ENCODE results near the gene LAMA5. TPM values are rescaled to one million over a fixed set of nuclear protein-coding genes. Genes with fewer than 3 reads are reported as not detected.

LAMA5 gene
- polyA plus RNA-seq, 3 donors: 46.3 to 364 (median 81.1) TPM

- no peak overlapping the region for H3K27ac ChIP-seq (ENCODE audit: low read depth, low read length)
- WGBS, 3 donors: 83 to 92% (median 88%) methylated on average over 11 of the region's 11 CpGs
Measured at GRCh38 chr20:62292108-62292507, 75.0 kb downstream of the LAMA5 start.

GRCh38 chr20:62291251-62292066 lies 75.7 kb downstream of the LAMA5 start:
- H3K27ac ChIP-seq (ENCODE audit: low read depth, low read length): no peak overlapping the region
- WGBS, 3 donors: 90 to 96% (median 96%) methylated on average over 22 to 29 of the region's 29 CpGs

- no peak overlapping the region for H3K27ac ChIP-seq (ENCODE audit: low read depth, low read length)
- WGBS, 3 donors: 93 to 94% (median 93%) methylated on average over 8 of the region's 8 CpGs
Measured at GRCh38 chr20:62289898-62290297, 77.2 kb downstream of the LAMA5 start.

GRCh38 chr20:62289131-62289530 lies 78.0 kb downstream of the LAMA5 start:
- no peak overlapping the region for H3K27ac ChIP-seq (ENCODE audit: low read depth, low read length)
- WGBS, 3 donors: 85 to 92% (median 89%) methylated on average over 14 of the region's 14 CpGs

GRCh38 chr20:62288535-62289105 lies 78.5 kb downstream of the LAMA5 start:
- WGBS, 3 donors: 87 to 96% (median 93%) methylated on average over 15 of the region's 15 CpGs
- H3K27ac ChIP-seq (ENCODE audit: low read depth, low read length): no peak overlapping the region

GRCh38 chr20:62287759-62288534 lies 79.2 kb downstream of the LAMA5 start:
- WGBS, 3 donors: 85 to 95% (median 93%) methylated on average over 12 of the region's 12 CpGs
- no peak overlapping the region for H3K27ac ChIP-seq (ENCODE audit: low read depth, low read length)

- WGBS, 3 donors: 76 to 93% (median 86%) methylated on average over 6 of the region's 6 CpGs
- H3K27ac ChIP-seq (ENCODE audit: low read depth, low read length): no peak overlapping the region
Measured at GRCh38 chr20:62287129-62287528, 80.0 kb downstream of the LAMA5 start.

- 82 to 87% (median 85%) methylated on average over 25 of the region's 25 CpGs for WGBS, 3 donors
- no peak overlapping the region for H3K27ac ChIP-seq (ENCODE audit: low read depth, low read length)
Measured at GRCh38 chr20:62286493-62287064, 80.5 kb downstream of the LAMA5 start.

GRCh38 chr20:62285722-62286121 lies 81.4 kb downstream of the LAMA5 start:
- WGBS, 3 donors: 49 to 79% (median 57%) methylated on average over 23 of the region's 23 CpGs
- no peak overlapping the region for H3K27ac ChIP-seq (ENCODE audit: low read depth, low read length)

- no peak overlapping the region for H3K27ac ChIP-seq (ENCODE audit: low read depth, low read length)
Measured at GRCh38 chr20:62285151-62285550, 82.0 kb downstream of the LAMA5 start.

GRCh38 chr20:62284448-62284847 lies 82.7 kb downstream of the LAMA5 start:
- no peak overlapping the region for H3K27ac ChIP-seq (ENCODE audit: low read depth, low read length)
- WGBS, 3 donors: 86 to 93% (median 91%) methylated on average over 6 of the region's 6 CpGs

More at GRCh38 chr20:62285151-62285550, 82.0 kb downstream of the LAMA5 start:
- WGBS, 3 donors: 69 to 88% (median 79%) methylated on average over 6 of the region's 6 CpGs

GRCh38 chr20:62282877-62283503 lies 84.1 kb downstream of the LAMA5 start:
- H3K27ac ChIP-seq (ENCODE audit: low read depth, low read length): no peak overlapping the region
- 57 to 71% (median 61%) methylated on average over 16 of the region's 16 CpGs for WGBS, 3 donors

GRCh38 chr20:62282103-62282502 lies 85.0 kb downstream of the LAMA5 start:
- 94 to 95% (median 94%) methylated on average over 7 of the region's 7 CpGs for WGBS, 3 donors
- no peak overlapping the region for H3K27ac ChIP-seq (ENCODE audit: low read depth, low read length)

GRCh38 chr20:62281161-62281933 lies 85.8 kb downstream of the LAMA5 start:
- 94 to 97% (median 95%) methylated on average over 31 of the region's 31 CpGs for whole genome bisulfite sequencing, 3 donors

GRCh38 chr20:62280303-62280702 lies 86.8 kb downstream of the LAMA5 start:
- 67 to 81% (median 69%) methylated on average over 4 of the region's 4 CpGs for WGBS, 3 donors
- no peak overlapping the region for H3K27ac ChIP-seq (ENCODE audit: low read depth, low read length)

More at GRCh38 chr20:62281161-62281933, 85.8 kb downstream of the LAMA5 start:
- H3K27ac ChIP-seq (ENCODE audit: low read depth, low read length): no peak overlapping the region

- H3K27ac ChIP-seq (ENCODE audit: low read depth, low read length): no peak overlapping the region
- 69 to 74% (median 69%) methylated on average over 13 of the region's 13 CpGs for WGBS, 3 donors
Measured at GRCh38 chr20:62277253-62277652, 89.9 kb downstream of the LAMA5 start.

- no peak overlapping the region for H3K27ac ChIP-seq (ENCODE audit: low read depth, low read length)
- WGBS, 3 donors: 57 to 87% (median 76%) methylated on average over 6 of the region's 6 CpGs
Measured at GRCh38 chr20:62276439-62276838, 90.7 kb downstream of the LAMA5 start.

- WGBS, 3 donors: 90 to 96% (median 95%) methylated on average over 10 of the region's 10 CpGs
- H3K27ac ChIP-seq (ENCODE audit: low read depth, low read length): no peak overlapping the region
Measured at GRCh38 chr20:62275219-62275618, 91.9 kb downstream of the LAMA5 start.

Data from adipose tissue (tissue), 3 donors.